ENCODE data around the gene UNKL.

- no peak for TF ChIP-seq CTCF (IDR thresholded peaks at IDR 0.05)
- no peak for TF ChIP-seq POLR2A (IDR thresholded peaks at IDR 0.05)
Measured at GRCh38 chr16:1340730-1341494, 73.6 kb downstream of the UNKL start.
